ENCODE measurements around the gene HSD17B2. TPM values are rescaled to one million over a fixed set of nuclear protein-coding genes. Genes with fewer than 3 reads are reported as not detected.
"Not testable (repeated sequence)": the region's sequence is repeated elsewhere in the genome, so short reads cannot be mapped to it uniquely, and the experiment has no call there.

The HSD17B2 gene
- total RNA-seq, 2 experiments from 2014 or later = not detected

GRCh38 chr16:82082543-82083244 lies 47.6 kb downstream of the HSD17B2 start:
- Mint-ChIP-seq H3K4me1 (peaks cover 7% of the 10 kb centered on the region), H3K27me3 (peaks cover 37% of the 10 kb centered on the region), H3K36me3 (ENCODE audit: low read depth) (no peaks in the 10 kb centered on the region), H3K4me3 (no peak overlapping the region), H3K9me3 (no peaks in the 10 kb centered on the region), H3K27ac (no peak overlapping the region)
- CTCF ChIA-PET = interaction anchor here (1.3 kb wide), 1 partner anchor 21 kb away, joined by 4 read pairs; no protein-coding TSS in a partner anchor
- DNase-seq = no peak
- POLR2A ChIA-PET = interaction anchor here (1.0 kb wide), 1 partner anchor 86 kb away, joined by 3 read pairs; no protein-coding TSS in a partner anchor

DNA sequence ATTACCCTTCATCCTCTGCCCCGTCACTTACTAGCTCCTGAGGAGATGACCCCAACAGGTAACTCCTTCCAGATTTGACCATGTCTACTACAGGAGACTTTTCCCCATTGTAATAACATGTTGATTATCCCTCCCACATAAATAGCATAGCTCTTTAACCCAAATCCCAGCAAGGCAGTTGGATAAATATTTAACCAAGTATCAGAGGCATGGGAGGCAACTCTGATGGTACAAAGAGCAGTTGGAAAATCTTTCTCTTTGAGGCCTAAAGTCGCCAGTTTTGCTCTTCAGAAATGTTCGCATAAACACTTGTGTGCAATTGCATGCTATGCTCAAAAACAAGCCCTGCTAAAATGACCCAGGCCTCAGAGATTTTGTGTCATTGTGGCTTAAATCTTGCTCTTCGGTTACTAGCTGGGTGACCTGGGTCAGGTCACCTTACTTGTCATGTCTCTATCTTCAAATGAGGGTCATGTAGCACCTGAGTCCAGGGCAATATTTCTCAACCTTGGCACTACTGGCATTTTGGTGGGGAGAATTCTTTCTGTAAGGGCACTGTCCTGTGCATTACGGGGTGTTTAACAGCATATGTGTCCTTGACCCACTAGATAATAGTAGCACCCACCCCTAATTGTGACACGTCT lies 48.8 kb downstream of the HSD17B2 start:
- ChIA-PET POLR2A (no interaction called here), CTCF (no interaction called here)
- Mint-ChIP-seq H3K4me1 (peaks cover 7% of the 10 kb centered on the region), H3K27ac (no peak overlapping the region), H3K36me3 (ENCODE audit: low read depth) (no peaks in the 10 kb centered on the region), H3K4me3 (no peak overlapping the region), H3K9me3 (no peaks in the 10 kb centered on the region), H3K27me3 (peaks cover 31% of the 10 kb centered on the region)
- DNase-seq = no peak

DNA sequence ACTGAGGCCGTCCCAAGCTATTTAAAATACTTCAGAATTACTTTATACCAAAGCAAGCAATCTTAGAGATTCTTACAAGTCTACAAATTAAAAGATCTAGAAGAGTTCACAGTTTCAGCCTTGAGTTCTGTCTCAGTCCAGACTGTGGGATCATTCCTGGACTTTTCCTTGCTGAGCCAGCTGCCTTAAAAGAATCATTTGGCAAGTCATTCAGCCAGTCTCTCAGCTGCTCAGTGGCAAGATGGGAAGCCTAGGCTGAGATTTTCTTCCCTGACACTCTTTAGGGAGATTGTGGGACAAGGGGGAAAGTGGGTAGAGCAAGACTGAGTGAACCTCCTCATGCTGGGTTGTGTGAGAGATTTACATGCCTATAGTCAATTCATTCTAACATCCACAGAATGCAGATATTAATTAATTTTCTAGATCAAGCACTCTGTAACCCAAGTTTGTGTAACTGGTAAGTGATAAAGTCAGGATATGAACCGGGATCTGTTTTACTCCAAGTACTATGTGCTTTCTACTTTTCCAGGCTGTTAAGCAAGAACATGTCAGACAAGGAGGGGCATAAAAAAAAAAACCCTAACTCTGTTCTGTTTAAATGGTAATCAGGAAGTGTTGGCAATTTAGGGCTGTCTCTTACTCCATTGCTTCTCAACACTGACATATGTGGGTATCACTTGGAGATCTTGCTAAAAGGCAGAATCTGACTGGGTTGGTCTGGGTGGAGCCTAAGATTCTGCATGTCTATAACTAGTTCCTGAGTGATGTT lies 50.1 kb downstream of the HSD17B2 start:
- Mint-ChIP-seq H3K27ac (no peak overlapping the region), H3K9me3 (no peaks in the 10 kb centered on the region), H3K4me1 (peaks cover 7% of the 10 kb centered on the region), H3K4me3 (no peak overlapping the region), H3K27me3 (peaks cover 23% of the 10 kb centered on the region), H3K36me3 (ENCODE audit: low read depth) (no peaks in the 10 kb centered on the region)
- no peak for DNase-seq
- ChIA-PET POLR2A (no interaction called here), CTCF (no interaction called here)

DNA sequence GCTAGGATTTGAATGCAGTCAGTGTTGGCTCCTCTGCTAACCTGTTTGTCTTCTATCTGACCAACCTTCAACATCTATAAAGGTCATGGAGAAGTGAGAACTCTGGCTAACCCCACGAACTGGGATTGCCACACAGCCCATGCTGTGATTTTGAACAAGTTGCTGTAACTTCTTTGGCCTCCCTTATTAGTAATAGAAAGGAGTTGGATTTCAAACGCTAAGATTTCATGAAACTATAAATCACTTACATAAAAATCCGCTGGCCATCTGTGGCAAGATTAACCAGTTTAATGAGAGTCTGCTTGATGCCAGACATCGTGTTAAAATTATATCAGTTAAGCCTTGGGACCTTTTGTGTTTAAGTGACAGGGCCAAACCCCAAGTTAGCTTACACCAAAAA lies 53.4 kb downstream of the HSD17B2 start:
- no peak for DNase-seq
- no peak overlapping the region for H3K4me3 Mint-ChIP-seq
- H3K27me3 Mint-ChIP-seq = peaks cover 16% of the 10 kb centered on the region
- H3K4me1 Mint-ChIP-seq = no peaks in the 10 kb centered on the region
- H3K9me3 Mint-ChIP-seq = no peaks in the 10 kb centered on the region
- no peak overlapping the region for H3K27ac Mint-ChIP-seq
- ChIA-PET CTCF (interaction anchor here (0.7 kb wide), 1 partner anchor 45 kb away, joined by 3 read pairs; no protein-coding TSS in a partner anchor), POLR2A (no interaction called here)
- H3K36me3 Mint-ChIP-seq (ENCODE audit: low read depth) = no peaks in the 10 kb centered on the region

DNA sequence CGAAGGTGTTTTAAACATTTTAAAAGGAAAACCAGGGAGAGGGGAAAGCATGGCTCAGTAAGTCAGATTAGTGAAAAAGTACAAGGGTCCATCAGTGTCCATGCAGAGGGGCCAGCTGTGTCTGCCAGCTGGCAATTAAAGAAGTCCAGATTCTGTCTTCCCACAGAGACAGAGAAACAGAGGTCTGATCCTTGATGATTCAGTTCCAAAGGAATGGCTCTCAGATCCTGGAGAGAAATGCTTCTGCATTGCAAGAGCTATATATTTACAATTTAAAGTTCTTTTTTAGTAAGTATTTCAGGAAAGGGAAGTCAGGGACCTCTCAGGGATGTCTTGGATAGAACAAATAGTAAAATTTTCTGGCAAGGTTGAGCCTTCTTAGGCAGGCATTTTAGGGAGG lies 56.2 kb downstream of the HSD17B2 start:
- Mint-ChIP-seq H3K4me1 (peaks cover 2% of the 10 kb centered on the region), H3K27ac (no peak overlapping the region), H3K27me3 (peaks cover 16% of the 10 kb centered on the region), H3K9me3 (no peaks in the 10 kb centered on the region), H3K36me3 (ENCODE audit: low read depth) (no peaks in the 10 kb centered on the region), H3K4me3 (no peak overlapping the region)
- ChIA-PET CTCF (interaction anchor here (0.6 to 0.9 kb wide), 2 partner anchors 46 to 561 kb away, joined by 3 read pairs; no protein-coding TSS in a partner anchor), POLR2A (no interaction called here)
- DNase-seq = no peak

GRCh38 chr16:82092711-82093110 lies 57.7 kb downstream of the HSD17B2 start:
- ChIA-PET CTCF (no interaction called here), POLR2A (no interaction called here)
- DNase-seq = no peak
- no peak overlapping the region for H3K27ac Mint-ChIP-seq
- peaks cover 2% of the 10 kb centered on the region for H3K4me1 Mint-ChIP-seq
- H3K36me3 Mint-ChIP-seq (ENCODE audit: low read depth) = no peaks in the 10 kb centered on the region
- no peaks in the 10 kb centered on the region for H3K9me3 Mint-ChIP-seq
- H3K4me3 Mint-ChIP-seq = no peak overlapping the region
- H3K27me3 Mint-ChIP-seq = peaks cover 12% of the 10 kb centered on the region

GRCh38 chr16:82093666-82094300 lies 58.7 kb downstream of the HSD17B2 start:
- DNase-seq = no peak
- no peaks in the 10 kb centered on the region for H3K36me3 Mint-ChIP-seq (ENCODE audit: low read depth)
- CTCF ChIA-PET = no interaction called here
- POLR2A ChIA-PET = no interaction called here
- peaks cover 11% of the 10 kb centered on the region for H3K27me3 Mint-ChIP-seq
- H3K4me1 Mint-ChIP-seq = peaks cover 2% of the 10 kb centered on the region
- H3K4me3 Mint-ChIP-seq = no peak overlapping the region
- no peaks in the 10 kb centered on the region for H3K9me3 Mint-ChIP-seq
- no peak overlapping the region for H3K27ac Mint-ChIP-seq

GRCh38 chr16:82094942-82095540 lies 60.0 kb downstream of the HSD17B2 start:
- Mint-ChIP-seq H3K4me3 (no peak overlapping the region), H3K27ac (no peak overlapping the region), H3K27me3 (peaks cover 11% of the 10 kb centered on the region), H3K36me3 (ENCODE audit: low read depth) (no peaks in the 10 kb centered on the region), H3K9me3 (no peaks in the 10 kb centered on the region), H3K4me1 (peaks cover 2% of the 10 kb centered on the region)
- CTCF ChIA-PET = no interaction called here
- POLR2A ChIA-PET = no interaction called here
- DNase-seq = no peak

DNA sequence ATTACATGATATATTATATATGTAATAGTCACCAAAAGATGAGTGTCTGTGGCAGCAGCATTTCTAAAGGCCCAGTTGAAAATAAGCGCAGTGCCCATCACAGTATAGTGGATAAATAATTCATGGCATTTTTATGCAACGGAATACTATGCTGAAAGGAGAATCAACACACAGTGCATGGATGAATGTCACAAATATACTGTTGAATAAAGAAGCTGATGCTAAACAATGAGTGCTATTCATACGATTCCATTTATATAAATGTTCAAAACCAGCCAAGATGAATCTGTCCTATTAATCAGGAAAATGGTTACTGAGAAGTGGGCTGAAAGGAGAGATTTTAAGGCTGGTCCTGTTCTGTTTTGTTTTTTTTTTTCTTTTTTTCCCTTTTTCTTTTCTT lies 61.6 kb downstream of the HSD17B2 start:
- DNase-seq = no peak
- Mint-ChIP-seq H3K27me3 (peaks cover 11% of the 10 kb centered on the region), H3K4me1 (peaks cover 2% of the 10 kb centered on the region), H3K9me3 (no peaks in the 10 kb centered on the region), H3K27ac (no peak overlapping the region), H3K4me3 (no peak overlapping the region), H3K36me3 (ENCODE audit: low read depth) (no peaks in the 10 kb centered on the region)
- POLR2A ChIA-PET = no interaction called here
- CTCF ChIA-PET = no interaction called here

DNA sequence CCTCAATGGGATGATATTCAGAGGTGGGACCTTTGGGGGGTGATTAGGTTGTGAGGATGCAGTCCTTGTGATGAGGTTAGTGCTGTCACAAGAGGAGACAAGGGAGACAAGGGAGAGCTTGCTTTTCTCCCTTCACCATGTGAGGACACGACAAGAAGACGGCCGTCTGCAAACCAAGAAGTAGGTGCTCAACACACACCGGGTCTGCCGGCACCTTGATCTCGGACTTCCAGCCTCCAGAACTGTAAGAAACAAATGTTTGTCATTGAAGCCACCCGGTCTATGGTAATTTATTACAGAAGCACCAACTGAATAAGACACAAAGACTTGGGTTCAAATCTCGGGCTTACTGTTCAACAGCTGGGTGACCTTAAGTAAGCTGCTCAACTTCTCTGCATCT lies 70.1 kb downstream of the HSD17B2 start:
- ChIA-PET POLR2A (no interaction called here), CTCF (no interaction called here)
- no peaks in the 10 kb centered on the region for H3K36me3 Mint-ChIP-seq (ENCODE audit: low read depth)
- no peak overlapping the region for H3K27ac Mint-ChIP-seq
- H3K27me3 Mint-ChIP-seq = peaks cover 13% of the 10 kb centered on the region
- no peak overlapping the region for H3K4me3 Mint-ChIP-seq
- no peaks in the 10 kb centered on the region for H3K9me3 Mint-ChIP-seq
- no peaks in the 10 kb centered on the region for H3K4me1 Mint-ChIP-seq
- no peak for DNase-seq

GRCh38 chr16:82108100-82108499 lies 73.0 kb downstream of the HSD17B2 start:
- no peak for DNase-seq
- H3K27me3 Mint-ChIP-seq = peaks cover 9% of the 10 kb centered on the region
- H3K36me3 Mint-ChIP-seq (ENCODE audit: low read depth) = no peaks in the 10 kb centered on the region
- H3K27ac Mint-ChIP-seq = no peak overlapping the region
- CTCF ChIA-PET = no interaction called here
- POLR2A ChIA-PET = no interaction called here
- no peaks in the 10 kb centered on the region for H3K4me1 Mint-ChIP-seq
- no peak overlapping the region for H3K4me3 Mint-ChIP-seq
- no peaks in the 10 kb centered on the region for H3K9me3 Mint-ChIP-seq

GRCh38 chr16:82108774-82109173 lies 73.7 kb downstream of the HSD17B2 start:
- Mint-ChIP-seq H3K9me3 (no peaks in the 10 kb centered on the region), H3K27me3 (peaks cover 5% of the 10 kb centered on the region), H3K36me3 (ENCODE audit: low read depth) (no peaks in the 10 kb centered on the region), H3K27ac (no peak overlapping the region), H3K4me3 (no peak overlapping the region), H3K4me1 (no peaks in the 10 kb centered on the region)
- DNase-seq = no peak
- ChIA-PET POLR2A (no interaction called here), CTCF (no interaction called here)

- CTCF ChIA-PET; H3K4me3 Mint-ChIP-seq; H3K9me3 Mint-ChIP-seq; POLR2A ChIA-PET; DNase-seq; H3K36me3 Mint-ChIP-seq (ENCODE audit: low read depth); H3K27me3 Mint-ChIP-seq; H3K4me1 Mint-ChIP-seq; H3K27ac Mint-ChIP-seq: not testable (repeated sequence)
These were observed 74.2 kb downstream of the HSD17B2 start for GRCh38 chr16:82109266-82109665.

Measured in activated CD4-positive, alpha-beta memory T cell treated with anti-CD3 and anti-CD28 coated beads, Interleukin-2, amount 10 ng/mL, durations not matched to agents 7 days and 5 days (primary cell).